Type B pancreatic cell (in vitro differentiated cells): ENCODE results near the gene KIF16B. TPM values are rescaled to one million over a fixed set of nuclear protein-coding genes. Genes with fewer than 3 reads are reported as not detected.
"Not testable (repeated sequence)": the region's sequence is repeated elsewhere in the genome, so short reads cannot be mapped to it uniquely, and the experiment has no call there.

Source experiments
- DNase-seq: peaks from one replicate; pipeline ENCODE4 v3.0.0; 2021; ENCODE audit warnings: mixed read lengths; ENCODE audit not compliant: unreplicated experiment; ENCODE audit errors: extremely low spot score
- H3K27ac Mint-ChIP-seq: 2 replicates; pipeline ENCODE4 v1.8.0; 2021; ENCODE audit warnings: mild to moderate bottlenecking, mixed read lengths
- H3K27me3 Mint-ChIP-seq: 2 replicates; pipeline ENCODE4 v1.8.0; 2021; ENCODE audit warnings: mixed read lengths
- H3K36me3 Mint-ChIP-seq: 2 replicates; pipeline ENCODE4 v1.8.0; 2021; ENCODE audit warnings: mixed read lengths
- H3K4me1 Mint-ChIP-seq: one replicate; pipeline ENCODE4 v1.8.0; 2021; ENCODE audit warnings: mixed read lengths; ENCODE audit not compliant: unreplicated experiment
- H3K4me3 Mint-ChIP-seq: 2 replicates; pipeline ENCODE4 v1.8.0; 2021; ENCODE audit warnings: mild to moderate bottlenecking, mixed read lengths
- H3K9me3 Mint-ChIP-seq: 2 replicates; pipeline ENCODE4 v1.8.0; 2021; ENCODE audit warnings: mixed read lengths
- CTCF ChIP-seq: fragments of 200-600 bp; sonication (generic); conservative IDR thresholded peaks from 2 replicates; pipeline ENCODE4 v1.5.0; 2021; ENCODE audit warnings: antibody characterized with exemption, mild to moderate bottlenecking
- total RNA-seq: library from RNA; stranded (reverse); gene quantifications from 2 replicates; pipeline ENCODE4 v1.2.1, GENCODE V29; 2021; ENCODE audit warnings: low replicate concordance

Gene KIF16B
- total RNA-seq, 1 donor from 2014 or later: 10.3 TPM

- Mint-ChIP-seq H3K36me3 (peaks cover 18% of the 10 kb centered on the region), H3K9me3 (no peaks in the 10 kb centered on the region), H3K27ac (no peak overlapping the region), H3K4me3 (no peak overlapping the region), H3K27me3 (no peaks in the 10 kb centered on the region), H3K4me1 (no peaks in the 10 kb centered on the region)
- no peak for DNase-seq
- TF ChIP-seq CTCF: no peak
These were observed 46.5 kb downstream of the KIF16B start for GRCh38 chr20:16526433-16527380.

DNA sequence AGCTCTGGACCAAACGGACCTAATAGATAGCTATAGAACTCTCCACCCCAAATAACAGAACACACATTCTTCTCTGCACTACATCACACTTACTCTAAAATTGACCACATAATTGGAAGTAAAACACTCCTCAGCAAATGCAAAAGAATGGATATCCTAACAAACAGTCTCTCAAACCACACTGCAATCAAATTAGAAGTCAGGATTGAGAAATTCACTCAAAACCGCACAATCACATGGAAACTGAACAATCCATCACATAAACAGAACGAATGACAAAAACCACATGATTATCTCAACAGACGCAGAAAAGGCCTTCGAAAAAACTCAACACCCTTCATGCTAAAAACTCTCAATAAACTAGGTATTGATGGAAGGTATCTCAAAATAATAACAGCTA lies 50.6 kb downstream of the KIF16B start:
- H3K4me3 Mint-ChIP-seq: not testable (repeated sequence)
- Mint-ChIP-seq H3K4me1 (peaks cover 11% of the 10 kb centered on the region), H3K36me3 (peaks cover 22% of the 10 kb centered on the region)

DNA sequence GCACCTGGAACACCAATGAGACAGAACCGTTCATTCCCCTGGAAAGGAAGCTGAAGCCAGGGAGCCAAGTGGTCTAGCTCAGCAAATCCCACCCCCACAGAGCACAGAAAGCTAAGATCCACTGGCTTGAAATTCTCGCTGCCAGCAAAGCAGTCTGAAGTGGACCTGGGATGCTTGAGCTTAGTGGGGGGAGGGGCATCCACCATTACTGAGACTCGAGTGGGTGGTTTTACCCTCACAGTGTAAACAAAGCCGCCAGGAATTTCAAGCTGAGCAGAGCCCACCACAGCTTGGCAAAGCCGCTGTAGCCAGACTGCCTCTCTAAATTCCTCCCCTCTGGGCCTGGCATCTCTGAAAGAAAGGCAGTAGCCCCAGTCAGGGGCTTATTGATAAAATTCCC lies 53.1 kb downstream of the KIF16B start:
- no peak for TF ChIP-seq CTCF
- Mint-ChIP-seq H3K27me3 (no peaks in the 10 kb centered on the region), H3K36me3 (peaks cover 12% of the 10 kb centered on the region), H3K4me3 (no peak overlapping the region), H3K4me1 (peaks cover 15% of the 10 kb centered on the region), H3K9me3 (peaks cover 5% of the 10 kb centered on the region), H3K27ac (no peak overlapping the region)
- no peak for DNase-seq

More for the DNA sequence above, 50.6 kb downstream of the KIF16B start:
- not testable (repeated sequence) for H3K27me3 Mint-ChIP-seq, H3K27ac Mint-ChIP-seq, H3K9me3 Mint-ChIP-seq, DNase-seq

- not testable (repeated sequence) for H3K4me3 Mint-ChIP-seq, H3K27ac Mint-ChIP-seq, DNase-seq, H3K27me3 Mint-ChIP-seq, H3K9me3 Mint-ChIP-seq
- H3K4me1 Mint-ChIP-seq: peaks cover 15% of the 10 kb centered on the region
- H3K36me3 Mint-ChIP-seq: peaks cover 12% of the 10 kb centered on the region
These were observed 53.6 kb downstream of the KIF16B start for GRCh38 chr20:16519673-16520072.

DNA sequence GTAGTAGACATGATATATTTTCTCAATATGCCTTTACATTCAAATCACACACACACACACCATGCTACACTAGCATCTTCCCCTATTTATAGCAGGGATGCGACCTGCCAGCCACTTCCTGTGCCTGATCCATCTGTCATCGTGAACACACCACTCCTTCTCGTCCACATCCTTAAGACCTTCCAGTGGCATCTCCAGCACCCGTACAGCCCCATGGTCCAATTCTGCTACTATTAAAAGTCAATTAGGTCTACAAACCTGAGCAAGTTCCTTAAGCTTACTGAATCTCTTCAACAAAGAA lies 54.5 kb downstream of the KIF16B start:
- Mint-ChIP-seq H3K9me3 (peaks cover 5% of the 10 kb centered on the region), H3K4me1 (peaks cover 15% of the 10 kb centered on the region), H3K27ac (no peak overlapping the region), H3K4me3 (no peak overlapping the region), H3K27me3 (no peaks in the 10 kb centered on the region), H3K36me3 (peaks cover 17% of the 10 kb centered on the region)
- no peak for TF ChIP-seq CTCF
- DNase-seq: no peak

- H3K27me3 Mint-ChIP-seq: no peaks in the 10 kb centered on the region
- H3K4me1 Mint-ChIP-seq: peaks cover 15% of the 10 kb centered on the region
- H3K27ac Mint-ChIP-seq: no peak overlapping the region
- H3K9me3 Mint-ChIP-seq: peaks cover 5% of the 10 kb centered on the region
- H3K36me3 Mint-ChIP-seq: peaks cover 14% of the 10 kb centered on the region
- no peak for DNase-seq
- no peak overlapping the region for H3K4me3 Mint-ChIP-seq
- peak; percentile 76 for TF ChIP-seq CTCF
These were observed 55.1 kb downstream of the KIF16B start for GRCh38 chr20:16517946-16518783.
